Measurements from ENCODE around the gene TTC9C. TPM values are rescaled to one million over a fixed set of nuclear protein-coding genes. Genes with fewer than 3 reads are reported as not detected.
"Not testable (repeated sequence)": the region's sequence is repeated elsewhere in the genome, so short reads cannot be mapped to it uniquely, and the experiment has no call there.

The TTC9C gene
- polyA plus RNA-seq, 4 donors = 35.7 to 47.7 (median 42.8) TPM

GRCh38 chr11:62708793-62709192 is 19.5 kb upstream of the TTC9C start:
- no peak for DNase-seq (ENCODE audit: low read depth in 4 of 4, low spot score in 2 of 4)

- DNase-seq (ENCODE audit: low read depth in 4 of 4, low spot score in 2 of 4) = peak; percentile 90 to 98 (median 94)
These were observed 18.9 kb upstream of the TTC9C start for GRCh38 chr11:62709247-62710000.

- no peak for DNase-seq (ENCODE audit: low read depth in 4 of 4, low spot score in 2 of 4)
These were observed 18.3 kb upstream of the TTC9C start for GRCh38 chr11:62710001-62710345.

GRCh38 chr11:62712276-62712812 is 15.9 kb upstream of the TTC9C start:
- DNase-seq (ENCODE audit: low read depth in 4 of 4, low spot score in 2 of 4) = no peak

GRCh38 chr11:62712861-62713260 is 15.4 kb upstream of the TTC9C start:
- DNase-seq (ENCODE audit: low read depth in 4 of 4, low spot score in 2 of 4) = no peak

GRCh38 chr11:62713343-62713742 is 14.9 kb upstream of the TTC9C start:
- no peak for DNase-seq (ENCODE audit: low read depth in 4 of 4, low spot score in 2 of 4)

GRCh38 chr11:62715150-62716130 is 12.8 kb upstream of the TTC9C start:
- no peak for DNase-seq (ENCODE audit: low read depth in 4 of 4, low spot score in 2 of 4)

GRCh38 chr11:62716206-62716605 is 12.1 kb upstream of the TTC9C start:
- no peak for DNase-seq (ENCODE audit: low read depth in 4 of 4, low spot score in 2 of 4)

- no peak for DNase-seq (ENCODE audit: low read depth in 4 of 4, low spot score in 2 of 4)
These were observed 11.5 kb upstream of the TTC9C start for GRCh38 chr11:62716816-62717215.

GRCh38 chr11:62719302-62719978 is 8.8 kb upstream of the TTC9C start:
- DNase-seq (ENCODE audit: low read depth in 4 of 4, low spot score in 2 of 4) = no peak

- DNase-seq (ENCODE audit: low read depth in 4 of 4, low spot score in 2 of 4) = no peak
These were observed 6.3 kb upstream of the TTC9C start for GRCh38 chr11:62721994-62722393.

GRCh38 chr11:62724171-62724570 is 4.1 kb upstream of the TTC9C start:
- DNase-seq (ENCODE audit: low read depth in 4 of 4, low spot score in 2 of 4) = no peak

GRCh38 chr11:62725646-62726045 is 2.6 kb upstream of the TTC9C start:
- no peak for DNase-seq (ENCODE audit: low read depth in 4 of 4, low spot score in 2 of 4)

GRCh38 chr11:62726156-62726914 is 2.0 kb upstream of the TTC9C start:
- no peak for DNase-seq (ENCODE audit: low read depth in 4 of 4, low spot score in 2 of 4)

GRCh38 chr11:62726915-62727164 is 1.4 kb upstream of the TTC9C start:
- no peak for DNase-seq (ENCODE audit: low read depth in 4 of 4, low spot score in 2 of 4)

- peak; percentile 94 to 100 (median 98) for DNase-seq (ENCODE audit: low read depth in 4 of 4, low spot score in 2 of 4)
These were observed 968 bp upstream of the TTC9C start, which contains the start of gene HNRNPUL2 for GRCh38 chr11:62727165-62727871. TSS of gene HNRNPUL2 (minus strand) at chr11:62727457. CDS start at chr11:62727156, 301 bp downstream.

GRCh38 chr11:62727872-62728170 is 465 bp upstream of the TTC9C start:
- peak in 3 of 4 donors; percentile 97 to 98 (median 98) for DNase-seq (ENCODE audit: low read depth in 4 of 4, low spot score in 2 of 4)

GRCh38 chr11:62730076-62730475 is 1.8 kb downstream of the TTC9C start:
- DNase-seq (ENCODE audit: low read depth in 4 of 4, low spot score in 2 of 4) = not testable (repeated sequence)

- DNase-seq (ENCODE audit: low read depth in 4 of 4, low spot score in 2 of 4) = no peak
These were observed 4.5 kb downstream of the TTC9C start for GRCh38 chr11:62732830-62733229.

- no peak for DNase-seq (ENCODE audit: low read depth in 4 of 4, low spot score in 2 of 4)
These were observed 8.9 kb downstream of the TTC9C start for GRCh38 chr11:62737196-62737595.

Measured in left renal cortex interstitium (tissue), 4 donors.